Breast epithelium (tissue), 4 donors: ENCODE results near the gene URAD. TPM values are rescaled to one million over a fixed set of nuclear protein-coding genes. Genes with fewer than 3 reads are reported as not detected.

Experiments
- DNase-seq, 2 donors: peaks; one replicate each; pipeline ENCODE4 v3.0.0-alpha.2; 2019; ENCODE audit warnings: low spot score in 2 of 2
- H3K27ac ChIP-seq, 2 donors: fragments of 200-600 bp; sonication (generic) in 1 of 2; one replicate each; pipeline ENCODE4 v1.5.1; 2016 to 2019; ENCODE audit warnings: mild to moderate bottlenecking in 1 of 2
- H3K27me3 ChIP-seq, 2 donors: fragments of 200-600 bp; sonication (generic) in 1 of 2; one replicate each; pipeline versions ENCODE4 v1.5.1 to v1.6.0; 2017 to 2019; ENCODE audit warnings: control low read depth in 1 of 2, mild to moderate bottlenecking in 1 of 2
- H3K36me3 ChIP-seq: fragments of 200-600 bp; one replicate; pipeline ENCODE4 v1.5.1; 2019
- H3K4me1 ChIP-seq, 2 donors: fragments of 200-600 bp; sonication (generic); one replicate each; pipeline ENCODE4 v1.5.1; 2016 to 2019; ENCODE audit warnings: control low read depth in 1 of 2
- H3K4me3 ChIP-seq, 3 donors: fragments of 200-600 bp; sonication (generic); 1 replicate in 2 of 3; 2 replicates in 1 of 3; pipeline ENCODE4 v1.5.1; 2016 to 2019; ENCODE audit warnings: mild to moderate bottlenecking in 3 of 3, moderate library complexity in 2 of 3
- H3K9me3 ChIP-seq, 2 donors: fragments of 200-600 bp; sonication (generic) in 1 of 2; one replicate each; pipeline ENCODE4 v1.5.1; 2016 to 2019; ENCODE audit warnings: control low read depth in 1 of 2
- POLR2A ChIP-seq: fragments of 450-650 bp; IDR thresholded peaks from one replicate; pipeline ENCODE4 v1.6.1; 2016; ENCODE audit warnings: antibody characterized with exemption, mild to moderate bottlenecking, moderate library complexity
- POLR2AphosphoS5 ChIP-seq, 3 donors: sonication (generic); formaldehyde crosslinking; IDR thresholded peaks; one replicate each; pipeline ENCODE4 v1.6.1; 2017; ENCODE audit warnings: antibody characterized with exemption in 3 of 3
- intact Hi-C: fragments of 100-400 bp; cut with DNase I; formaldehyde crosslinking; loops from one replicate; pipeline ENCODE4 v1.15.1; 2023; ENCODE audit warnings: low total_unique reads
- total RNA-seq, 3 donors: library from RNA; depleted of rRNA; stranded (reverse); fragments of >200 nt; gene quantifications; one replicate each; pipeline ENCODE4 v1.1.0, GENCODE V29; 2016
- TF ChIP-seq, protein P1 (sequence below), 3 donors: fragments of 450-650 bp; IDR thresholded peaks; one replicate each; pipeline ENCODE4 v1.5.1; 2016 to 2017; ENCODE audit warnings: antibody characterized with exemption in 3 of 3, mild to moderate bottlenecking in 3 of 3, moderate library complexity in 3 of 3

URAD gene
- total RNA-seq, 3 donors from 2014 or later, result 0.32 to 1.3 TPM; not detected in 1

DNA sequence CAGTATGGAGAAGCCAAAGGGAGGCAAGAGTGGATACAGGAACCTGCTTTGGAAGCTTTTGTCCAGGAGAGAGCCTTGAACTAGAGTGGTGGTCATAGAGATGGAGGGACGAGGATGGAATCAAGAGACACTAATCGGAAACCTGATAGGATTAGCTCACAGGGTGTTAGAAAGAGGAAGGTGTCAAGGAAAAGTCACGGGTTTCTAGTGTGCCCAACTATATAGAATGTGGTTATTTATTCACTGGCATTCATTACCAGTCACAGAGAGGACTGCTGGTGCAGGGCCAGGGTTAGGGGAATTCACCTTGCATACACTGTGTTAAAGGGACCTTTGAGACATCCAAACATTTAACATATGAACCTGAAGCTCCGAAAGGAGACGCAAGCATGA is 43.4 kb upstream of the URAD start:
- no peak overlapping the region for H3K4me3 ChIP-seq
- H3K9me3 ChIP-seq, result no peaks in the 10 kb centered on the region
- no peaks in the 10 kb centered on the region for H3K27me3 ChIP-seq
- DNase-seq, result no peak
- TF ChIP-seq, protein P1, sequence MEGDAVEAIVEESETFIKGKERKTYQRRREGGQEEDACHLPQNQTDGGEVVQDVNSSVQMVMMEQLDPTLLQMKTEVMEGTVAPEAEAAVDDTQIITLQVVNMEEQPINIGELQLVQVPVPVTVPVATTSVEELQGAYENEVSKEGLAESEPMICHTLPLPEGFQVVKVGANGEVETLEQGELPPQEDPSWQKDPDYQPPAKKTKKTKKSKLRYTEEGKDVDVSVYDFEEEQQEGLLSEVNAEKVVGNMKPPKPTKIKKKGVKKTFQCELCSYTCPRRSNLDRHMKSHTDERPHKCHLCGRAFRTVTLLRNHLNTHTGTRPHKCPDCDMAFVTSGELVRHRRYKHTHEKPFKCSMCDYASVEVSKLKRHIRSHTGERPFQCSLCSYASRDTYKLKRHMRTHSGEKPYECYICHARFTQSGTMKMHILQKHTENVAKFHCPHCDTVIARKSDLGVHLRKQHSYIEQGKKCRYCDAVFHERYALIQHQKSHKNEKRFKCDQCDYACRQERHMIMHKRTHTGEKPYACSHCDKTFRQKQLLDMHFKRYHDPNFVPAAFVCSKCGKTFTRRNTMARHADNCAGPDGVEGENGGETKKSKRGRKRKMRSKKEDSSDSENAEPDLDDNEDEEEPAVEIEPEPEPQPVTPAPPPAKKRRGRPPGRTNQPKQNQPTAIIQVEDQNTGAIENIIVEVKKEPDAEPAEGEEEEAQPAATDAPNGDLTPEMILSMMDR (IDR thresholded peaks at IDR 0.05), result no peak
- TF ChIP-seq POLR2AphosphoS5 (IDR thresholded peaks at IDR 0.05) (no peak), POLR2A (no peak)
- H3K27ac ChIP-seq, result no peak overlapping the region
- no peaks in the 10 kb centered on the region for H3K4me1 ChIP-seq
- intact Hi-C loops, result loop anchor here (5.0 kb wide), 1 partner anchor 125 kb away; no protein-coding TSS in a partner anchor
- no peaks in the 10 kb centered on the region for H3K36me3 ChIP-seq

DNA sequence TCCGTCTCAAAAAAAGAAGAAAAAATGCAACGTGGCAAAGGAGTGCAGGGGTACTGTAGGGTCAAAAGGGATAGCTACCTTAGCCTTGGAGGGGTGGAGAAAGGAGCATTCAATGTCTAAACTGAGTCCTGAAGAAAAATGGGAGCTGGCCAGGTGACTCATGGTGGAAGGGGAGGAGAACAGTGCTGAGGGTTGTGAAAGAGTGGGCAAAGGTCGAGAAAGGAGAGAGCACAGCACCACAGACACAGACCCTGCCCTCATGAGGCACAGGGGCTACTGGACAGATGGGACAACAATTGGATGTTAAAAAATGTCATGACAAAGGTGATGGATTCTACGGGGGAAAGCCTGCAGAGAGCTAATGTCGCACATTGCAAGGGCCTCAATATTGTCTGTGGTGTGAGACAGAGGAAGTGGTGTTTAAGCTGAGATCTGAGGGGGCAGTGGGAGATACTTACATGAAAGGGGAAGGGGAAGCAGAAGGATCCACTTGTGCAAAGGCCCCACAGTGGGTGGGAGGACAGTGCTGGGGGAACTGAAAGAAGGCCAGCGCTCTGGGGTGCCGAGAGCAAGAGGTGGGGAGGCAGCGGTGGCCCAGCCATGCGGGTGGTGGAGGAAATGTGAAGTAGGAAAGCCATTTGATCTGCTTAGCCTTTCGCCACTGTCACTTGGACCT is 42.9 kb upstream of the URAD start:
- no peaks in the 10 kb centered on the region for H3K4me1 ChIP-seq
- intact Hi-C loops, result loop anchor here (5.0 kb wide), 1 partner anchor 126 kb away; no protein-coding TSS in a partner anchor
- no peaks in the 10 kb centered on the region for H3K36me3 ChIP-seq
- TF ChIP-seq, protein P1 (IDR thresholded peaks at IDR 0.05), result no peak
- TF ChIP-seq POLR2A, result no peak
- no peak for TF ChIP-seq POLR2AphosphoS5 (IDR thresholded peaks at IDR 0.05)
- no peak overlapping the region for H3K4me3 ChIP-seq
- peak in 1 of 2 donors; percentile 17 for DNase-seq
- H3K27ac ChIP-seq, result no peak overlapping the region
- no peaks in the 10 kb centered on the region for H3K27me3 ChIP-seq
- no peaks in the 10 kb centered on the region for H3K9me3 ChIP-seq

DNA sequence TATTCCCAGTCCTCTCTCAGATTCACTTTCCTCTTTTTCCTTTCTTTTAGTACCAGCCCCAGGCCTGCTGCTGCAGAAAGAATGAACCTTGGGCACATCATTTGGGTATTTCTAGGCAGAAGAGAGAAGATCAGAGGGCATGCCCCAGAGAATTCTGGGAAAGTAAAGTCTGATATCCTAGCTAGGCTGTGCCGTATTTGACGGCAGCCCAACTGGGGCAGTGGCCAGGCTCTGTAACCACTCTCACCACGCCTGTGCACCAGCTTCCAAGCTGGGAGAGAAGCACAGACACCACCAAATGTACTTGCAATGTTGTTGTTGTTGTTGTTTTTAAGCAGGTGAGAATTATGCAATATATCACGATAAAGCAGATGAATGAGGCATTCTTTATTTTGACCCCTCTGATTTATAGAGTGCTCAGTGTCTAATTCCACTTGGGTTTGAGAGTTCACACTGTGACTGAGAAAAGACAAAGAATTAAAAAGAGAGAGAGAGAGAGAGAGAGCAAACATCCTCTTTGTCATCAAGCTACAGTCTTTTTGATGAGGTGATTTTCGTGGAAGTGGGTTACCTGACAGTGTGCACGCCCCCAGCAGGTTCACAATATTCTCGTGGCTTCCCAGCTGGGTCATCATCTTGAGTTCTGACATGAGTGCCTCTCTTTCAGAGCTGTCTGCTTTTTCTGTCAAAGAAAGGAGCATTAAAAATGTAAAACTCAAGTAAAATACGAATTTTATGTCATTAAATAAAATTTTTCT is 39.3 kb upstream of the URAD start:
- H3K4me3 ChIP-seq, result no peak overlapping the region
- H3K27me3 ChIP-seq, result no peaks in the 10 kb centered on the region
- TF ChIP-seq, protein P1 (IDR thresholded peaks at IDR 0.05), result no peak
- TF ChIP-seq POLR2A (no peak), POLR2AphosphoS5 (IDR thresholded peaks at IDR 0.05) (no peak)
- H3K36me3 ChIP-seq, result no peaks in the 10 kb centered on the region
- no peak overlapping the region for H3K27ac ChIP-seq
- no peaks in the 10 kb centered on the region for H3K9me3 ChIP-seq
- H3K4me1 ChIP-seq, result no peaks in the 10 kb centered on the region
- intact Hi-C loops, result no loop called here
- DNase-seq, result no peak

DNA sequence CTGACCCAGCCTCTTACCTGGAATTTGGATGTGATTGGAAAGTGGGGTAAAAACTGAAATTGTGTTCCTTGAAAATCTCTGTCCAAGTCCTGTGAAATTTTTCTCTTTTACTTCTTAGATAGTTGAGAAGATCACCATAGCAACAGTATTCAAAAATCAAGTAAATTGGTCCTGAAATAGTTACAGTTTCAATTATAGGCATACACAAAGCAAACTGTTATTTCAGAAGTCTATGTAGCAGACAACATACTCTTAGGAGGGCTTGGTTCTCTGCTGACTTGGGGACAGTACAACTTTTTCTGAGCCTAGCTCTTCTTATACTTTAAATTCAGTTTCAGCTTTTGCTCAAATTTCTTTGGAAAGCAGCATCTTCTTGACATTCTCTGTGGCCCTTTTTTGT is 38.6 kb upstream of the URAD start:
- Histone ChIP-seq H3K27ac (no peak overlapping the region), H3K36me3 (no peaks in the 10 kb centered on the region), H3K4me3 (no peak overlapping the region), H3K9me3 (no peaks in the 10 kb centered on the region), H3K27me3 (no peaks in the 10 kb centered on the region), H3K4me1 (no peaks in the 10 kb centered on the region)
- intact Hi-C loops, result no loop called here
- TF ChIP-seq POLR2AphosphoS5 (IDR thresholded peaks at IDR 0.05), result no peak
- no peak for TF ChIP-seq POLR2A
- TF ChIP-seq, protein P1 (IDR thresholded peaks at IDR 0.05), result no peak
- no peak for DNase-seq

DNA sequence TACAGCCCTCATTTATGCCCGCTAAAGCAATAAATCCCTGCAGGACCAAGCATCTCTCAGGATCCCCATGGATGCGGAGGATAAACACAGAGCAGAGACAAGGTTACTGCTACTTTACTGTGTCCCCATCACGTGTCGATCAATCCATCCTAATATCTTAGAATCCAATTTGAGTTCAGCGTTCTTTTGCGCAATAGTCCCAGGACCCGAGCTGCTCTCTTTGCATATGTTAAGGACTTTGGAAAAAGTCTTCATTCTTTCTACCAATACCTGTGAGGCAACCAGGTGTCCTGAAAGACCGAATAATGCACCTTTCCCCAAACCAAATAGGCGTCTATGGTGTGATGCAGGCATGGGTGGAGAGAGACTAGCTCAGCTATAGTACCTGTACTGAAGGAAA is 38.0 kb upstream of the URAD start:
- no peak overlapping the region for H3K4me3 ChIP-seq
- DNase-seq, result no peak
- intact Hi-C loops, result no loop called here
- H3K27me3 ChIP-seq, result no peaks in the 10 kb centered on the region
- H3K27ac ChIP-seq, result no peak overlapping the region
- H3K36me3 ChIP-seq, result no peaks in the 10 kb centered on the region
- TF ChIP-seq POLR2A, result no peak
- TF ChIP-seq, protein P1 (IDR thresholded peaks at IDR 0.05), result no peak
- no peak for TF ChIP-seq POLR2AphosphoS5 (IDR thresholded peaks at IDR 0.05)
- H3K9me3 ChIP-seq, result no peaks in the 10 kb centered on the region
- no peaks in the 10 kb centered on the region for H3K4me1 ChIP-seq
